DMS153 treated with DMSO at 0.1 percent for 48 hours (cell line): ENCODE data around the gene MAOB.
A peak's percentile ranks its signal among the peaks of the same experiment; 100 is the strongest.

ENCODE experiments used
- DNase-seq: peaks from one replicate; lab custom pipeline; 2025; ENCODE audit not compliant: unreplicated experiment; lab: John Stamatoyannopoulos, UW

MAOB gene

GRCh38 chrX:43861750-43862149 is 20.5 kb downstream of the MAOB start:
- DNase-seq: no peak

- peak; percentile 59 for DNase-seq
These were observed 21.4 kb downstream of the MAOB start for GRCh38 chrX:43860646-43861370.

- no peak for DNase-seq
These were observed 28.9 kb downstream of the MAOB start for GRCh38 chrX:43853225-43853828.

- DNase-seq: no peak
These were observed 31.6 kb downstream of the MAOB start for GRCh38 chrX:43850629-43851028.

GRCh38 chrX:43849173-43849572 is 33.1 kb downstream of the MAOB start:
- DNase-seq: no peak

GRCh38 chrX:43847352-43847751 is 34.9 kb downstream of the MAOB start:
- DNase-seq: no peak

- no peak for DNase-seq
These were observed 35.7 kb downstream of the MAOB start for GRCh38 chrX:43846558-43846957.

- no peak for DNase-seq
These were observed 36.5 kb downstream of the MAOB start for GRCh38 chrX:43845776-43846175.

- no peak for DNase-seq
These were observed 42.0 kb downstream of the MAOB start for GRCh38 chrX:43840265-43840664.

GRCh38 chrX:43836435-43837184 is 45.6 kb downstream of the MAOB start:
- peak; percentile 1 for DNase-seq

- DNase-seq: no peak
These were observed 46.7 kb downstream of the MAOB start for GRCh38 chrX:43835559-43835958.

- no peak for DNase-seq
These were observed 54.5 kb downstream of the MAOB start for GRCh38 chrX:43827791-43828190.

- DNase-seq: no peak
These were observed 60.2 kb downstream of the MAOB start for GRCh38 chrX:43822014-43822413.

GRCh38 chrX:43817444-43817843 is 64.8 kb downstream of the MAOB start:
- no peak for DNase-seq

GRCh38 chrX:43815209-43815608 is 67.0 kb downstream of the MAOB start:
- DNase-seq: no peak

GRCh38 chrX:43813898-43814297 is 68.4 kb downstream of the MAOB start:
- no peak for DNase-seq

GRCh38 chrX:43813319-43813718 is 68.9 kb downstream of the MAOB start:
- DNase-seq: no peak

GRCh38 chrX:43809463-43809862 is 72.8 kb downstream of the MAOB start:
- DNase-seq: no peak

GRCh38 chrX:43808231-43808630 is 74.0 kb downstream of the MAOB start:
- DNase-seq: no peak

GRCh38 chrX:43805579-43805978 is 76.7 kb downstream of the MAOB start:
- no peak for DNase-seq

- DNase-seq: no peak
These were observed 78.2 kb downstream of the MAOB start for GRCh38 chrX:43804021-43804420.

GRCh38 chrX:43785930-43786591 is 96.2 kb downstream of the MAOB start:
- no peak for DNase-seq
